Aorta (tissue), 5 donors: Measurements from ENCODE around the gene SLC6A1. TPM values are rescaled to one million over a fixed set of nuclear protein-coding genes. Genes with fewer than 3 reads are reported as not detected.

Source experiments
- ATAC-seq: fragments of 200-7000 bp; cut with Tn5 transposase; one replicate; pipeline ENCODE4 v1.9.1; 2022; ENCODE audit warnings: moderate library complexity; ENCODE audit not compliant: low FRiP score
- DNase-seq, 2 donors: peaks; one replicate each; pipeline ENCODE4 v3.0.0-alpha.2; 2020
- H3K27ac ChIP-seq, 2 donors: one replicate each; pipeline ENCODE4 v1.5.1; 2013; ENCODE audit warnings: low read length in 2 of 2, mild to moderate bottlenecking in 2 of 2, moderate library complexity in 2 of 2, control low read depth in 1 of 2, inconsistent platforms in 1 of 2, low read depth in 1 of 2
- H3K27me3 ChIP-seq, 2 donors: one replicate each; pipeline ENCODE4 v1.6.1; 2013; ENCODE audit warnings: control low read depth in 1 of 2, low read length in 1 of 2, mild to moderate bottlenecking in 1 of 2, moderate library complexity in 1 of 2; ENCODE audit not compliant: insufficient read depth in 2 of 2, control insufficient read depth in 1 of 2
- H3K36me3 ChIP-seq, 2 donors: one replicate each; pipeline ENCODE4 v1.6.1; 2013; ENCODE audit warnings: control low read depth in 1 of 2, low read length in 1 of 2, mild to moderate bottlenecking in 1 of 2; ENCODE audit not compliant: insufficient read depth in 2 of 2, control insufficient read depth in 1 of 2
- H3K4me1 ChIP-seq, 2 donors: one replicate each; pipeline ENCODE4 v1.6.1; 2013; ENCODE audit warnings: low read length in 2 of 2, control low read depth in 1 of 2, mild to moderate bottlenecking in 1 of 2, moderate library complexity in 1 of 2; ENCODE audit not compliant: insufficient read depth in 2 of 2, control insufficient read depth in 1 of 2
- H3K4me3 ChIP-seq, 2 donors: one replicate each; pipeline ENCODE4 v1.5.1; 2013; ENCODE audit warnings: low read length in 2 of 2, control low read depth in 1 of 2, mild to moderate bottlenecking in 1 of 2
- H3K9me3 ChIP-seq: one replicate; pipeline ENCODE4 v1.6.1; 2013; ENCODE audit warnings: mild to moderate bottlenecking, low read length; ENCODE audit not compliant: control insufficient read depth
- WGBS, 2 donors: extraction: QIAGEN DNeasy Blood & Tissue Kit; methylation state at CpG; one replicate each; pipeline ENCODE4 v1.1.7; 2013; 5-methylcytosine and 5-hydroxymethylcytosine counted together
- intact Hi-C, 2 donors: fragments of 100-400 bp; cut with DNase I; formaldehyde crosslinking; loops; one replicate each; pipeline versions ENCODE4 v1.14.2 to v1.15.0; 2022
- polyA plus RNA-seq, 2 donors: library from polyadenylated mRNA; stranded (reverse); fragments of 200-250 nt; gene quantifications; one replicate each; pipeline ENCODE4 v1.2.3, GENCODE V29; 2013
- total RNA-seq, 2 donors: library from RNA; stranded (reverse); fragmentation: NEBNext Ultra II Directional; extraction: Animal tissue kit (Norgen Biotek cat#: 25700); gene quantifications; one replicate each; pipeline ENCODE4 v1.2.1, GENCODE V29; 2021
- donor health status: healthy with polysubstance abuse.
- donor health status: Bipolar disorder and iron deficiency.
- donor health status: DM: no; HTN: no; CAD: no.
- donor health status: DM: no; HTN: no; CAD: no.
- donor health status: DM: yes; HTN: yes; CAD: no.

The SLC6A1 gene
- total and polyA plus RNA-seq, 4 donors = 0.50 to 4.9 (median 1.8) TPM

GRCh38 chr3:10974746-10975375 is 17.7 kb upstream of the SLC6A1 start:
- WGBS, 2 donors = 78 to 84% methylated on average over 7 of the region's 7 CpGs
- H3K27me3 ChIP-seq = no peaks in the 10 kb centered on the region
- ATAC-seq = no peak

GRCh38 chr3:10975695-10976234 is 16.8 kb upstream of the SLC6A1 start:
- Histone ChIP-seq H3K27ac (no peak overlapping the region), H3K4me3 (no peak overlapping the region), H3K4me1 (no peaks in the 10 kb centered on the region), H3K36me3 (no peaks in the 10 kb centered on the region), H3K9me3 (no peaks in the 10 kb centered on the region), H3K27me3 (no peaks in the 10 kb centered on the region)
- no peak for ATAC-seq
- 91 to 92% methylated on average over 1 of the region's 1 CpG for WGBS, 2 donors
- DNase-seq = no peak
- intact Hi-C loops = no loop called here

More at GRCh38 chr3:10974746-10975375, 17.7 kb upstream of the SLC6A1 start:
- no peak overlapping the region for H3K4me3 ChIP-seq
- intact Hi-C loops = no loop called here
- H3K27ac ChIP-seq = no peak overlapping the region
- no peak for DNase-seq
- no peaks in the 10 kb centered on the region for H3K9me3 ChIP-seq
- no peaks in the 10 kb centered on the region for H3K4me1 ChIP-seq
- no peaks in the 10 kb centered on the region for H3K36me3 ChIP-seq

- no peak overlapping the region for H3K27ac ChIP-seq
- DNase-seq = no peak
Observed at GRCh38 chr3:10976770-10977169, 15.8 kb upstream of the SLC6A1 start.

GRCh38 chr3:10977892-10978510 is 14.5 kb upstream of the SLC6A1 start:
- H3K4me1 ChIP-seq = no peaks in the 10 kb centered on the region
- H3K27me3 ChIP-seq = no peaks in the 10 kb centered on the region
- DNase-seq = no peak
- intact Hi-C loops = no loop called here
- no peak for ATAC-seq
- H3K4me3 ChIP-seq = no peak overlapping the region
- no peaks in the 10 kb centered on the region for H3K36me3 ChIP-seq
- 68 to 75% methylated on average over 10 of the region's 10 CpGs for WGBS, 2 donors
- no peaks in the 10 kb centered on the region for H3K9me3 ChIP-seq
- H3K27ac ChIP-seq = no peak overlapping the region

More at GRCh38 chr3:10976770-10977169, 15.8 kb upstream of the SLC6A1 start:
- no peaks in the 10 kb centered on the region for H3K27me3 ChIP-seq
- no peak overlapping the region for H3K4me3 ChIP-seq
- intact Hi-C loops = no loop called here
- no peaks in the 10 kb centered on the region for H3K4me1 ChIP-seq
- no peaks in the 10 kb centered on the region for H3K9me3 ChIP-seq
- 98 to 100% methylated on average over 1 of the region's 1 CpG for WGBS, 2 donors
- ATAC-seq = no peak
- no peaks in the 10 kb centered on the region for H3K36me3 ChIP-seq

- Histone ChIP-seq H3K4me3 (no peak overlapping the region), H3K27ac (no peak overlapping the region), H3K9me3 (no peaks in the 10 kb centered on the region), H3K36me3 (no peaks in the 10 kb centered on the region), H3K4me1 (no peaks in the 10 kb centered on the region), H3K27me3 (no peaks in the 10 kb centered on the region)
- no peak for DNase-seq
- 97% methylated on average over 7 of the region's 7 CpGs for WGBS, 2 donors
- intact Hi-C loops = no loop called here
- ATAC-seq = no peak
Observed at GRCh38 chr3:10978956-10979355, 13.6 kb upstream of the SLC6A1 start.

- Histone ChIP-seq H3K36me3 (no peaks in the 10 kb centered on the region), H3K9me3 (no peaks in the 10 kb centered on the region), H3K4me3 (no peak overlapping the region), H3K27ac (no peak overlapping the region), H3K4me1 (no peaks in the 10 kb centered on the region), H3K27me3 (no peaks in the 10 kb centered on the region)
- ATAC-seq (no peak), DNase-seq (no peak)
- intact Hi-C loops = no loop called here
- 66 to 71% methylated on average over 7 of the region's 7 CpGs for WGBS, 2 donors
Observed at GRCh38 chr3:10980312-10980711, 12.2 kb upstream of the SLC6A1 start.

- Histone ChIP-seq H3K27ac (no peak overlapping the region), H3K36me3 (no peaks in the 10 kb centered on the region), H3K4me3 (no peak overlapping the region), H3K27me3 (no peaks in the 10 kb centered on the region), H3K9me3 (no peaks in the 10 kb centered on the region), H3K4me1 (no peaks in the 10 kb centered on the region)
- WGBS, 2 donors = 79 to 96% methylated on average over 3 of the region's 3 CpGs
- intact Hi-C loops = no loop called here
- no peak for ATAC-seq
- no peak for DNase-seq
Observed at GRCh38 chr3:10981031-10981430, 11.5 kb upstream of the SLC6A1 start.

GRCh38 chr3:10981961-10982360 is 10.6 kb upstream of the SLC6A1 start:
- Histone ChIP-seq H3K4me3 (no peak overlapping the region), H3K4me1 (no peaks in the 10 kb centered on the region), H3K27me3 (no peaks in the 10 kb centered on the region), H3K36me3 (no peaks in the 10 kb centered on the region), H3K9me3 (no peaks in the 10 kb centered on the region), H3K27ac (no peak overlapping the region)
- DNase-seq (no peak), ATAC-seq (no peak)
- WGBS, 2 donors = 10 to 20% methylated on average over 5 of the region's 5 CpGs
- intact Hi-C loops = no loop called here

GRCh38 chr3:10982782-10983181 is 9.8 kb upstream of the SLC6A1 start:
- H3K36me3 ChIP-seq = no peaks in the 10 kb centered on the region
- 0% methylated on average over 4 of the region's 4 CpGs for WGBS, 2 donors

More at GRCh38 chr3:10982782-10983181, 9.8 kb upstream of the SLC6A1 start:
- H3K27ac ChIP-seq = no peak overlapping the region
- intact Hi-C loops = no loop called here
- no peak for ATAC-seq
- H3K4me1 ChIP-seq = no peaks in the 10 kb centered on the region
- no peaks in the 10 kb centered on the region for H3K27me3 ChIP-seq
- no peak for DNase-seq
- no peaks in the 10 kb centered on the region for H3K9me3 ChIP-seq
- no peak overlapping the region for H3K4me3 ChIP-seq
